Duodenal mucosa (tissue), 2 donors: ENCODE measurements around the gene APC2.
"Not testable (repeated sequence)": the region's sequence is repeated elsewhere in the genome, so short reads cannot be mapped to it uniquely, and the experiment has no call there.

Experiments
- H3K27ac ChIP-seq: one replicate; pipeline ENCODE4 v1.7.0; 2013; ENCODE audit warnings: low read depth, low read length
- H3K27me3 ChIP-seq, 2 donors: one replicate each; pipeline ENCODE4 v1.7.0; 2013; ENCODE audit warnings: low read length in 2 of 2, control low read depth in 1 of 2; ENCODE audit not compliant: insufficient read depth in 2 of 2, control insufficient read depth in 1 of 2
- H3K36me3 ChIP-seq, 2 donors: one replicate each; pipeline ENCODE4 v1.7.0; 2013; ENCODE audit warnings: low read length in 2 of 2, control low read depth in 1 of 2; ENCODE audit not compliant: insufficient read depth in 2 of 2, control insufficient read depth in 1 of 2
- H3K4me1 ChIP-seq, 2 donors: one replicate each; pipeline ENCODE4 v1.7.0; 2013; ENCODE audit warnings: low read length in 2 of 2, control low read depth in 1 of 2; ENCODE audit not compliant: insufficient read depth in 2 of 2, control insufficient read depth in 1 of 2
- H3K4me3 ChIP-seq, 2 donors: one replicate each; pipeline ENCODE4 v1.7.0; 2013; ENCODE audit warnings: low read length in 2 of 2, low read depth in 1 of 2
- H3K9ac ChIP-seq, 2 donors: one replicate each; pipeline ENCODE4 v1.7.0; 2013; ENCODE audit warnings: low read length in 2 of 2, low read depth in 1 of 2
- H3K9me3 ChIP-seq, 2 donors: one replicate each; pipeline ENCODE4 v1.7.0; 2013; ENCODE audit warnings: low read length in 2 of 2, control low read depth in 1 of 2; ENCODE audit not compliant: control insufficient read depth in 1 of 2

The APC2 gene

GRCh38 chr19:1417145-1417544, 32.8 kb upstream of the APC2 start:
- Histone ChIP-seq H3K4me1 (peaks cover 31 to 39% of the 10 kb centered on the region in 2 donors), H3K4me3 (no peak overlapping the region), H3K27me3 (no peaks in the 10 kb centered on the region), H3K27ac (no peak overlapping the region), H3K9ac (no peak overlapping the region), H3K9me3 (no peaks in the 10 kb centered on the region), H3K36me3 (peaks cover 23 to 61% of the 10 kb centered on the region in 2 donors)

GRCh38 chr19:1417681-1418495, 32.0 kb upstream of the APC2 start:
- Histone ChIP-seq H3K27me3 (no peaks in the 10 kb centered on the region), H3K4me1 (peaks cover 30 to 33% of the 10 kb centered on the region in 2 donors), H3K9me3 (no peaks in the 10 kb centered on the region), H3K27ac (no peak overlapping the region), H3K4me3 (no peak overlapping the region), H3K9ac (no peak overlapping the region), H3K36me3 (peaks cover 23 to 61% of the 10 kb centered on the region in 2 donors)

DNA sequence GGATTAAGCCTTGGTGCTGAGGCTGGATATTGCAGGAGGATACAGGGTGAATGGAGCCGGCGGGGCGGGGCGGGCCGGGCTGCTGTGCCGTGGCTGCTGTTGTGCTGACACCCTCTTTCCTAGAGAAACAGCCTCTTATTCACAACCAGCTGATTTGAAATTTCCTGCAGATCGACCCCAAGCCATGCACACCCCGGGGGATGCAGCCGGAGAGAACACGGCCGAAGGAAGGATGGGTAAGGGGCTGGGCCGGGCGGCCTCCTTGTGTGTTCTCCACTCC, 31.5 kb upstream of the APC2 start:
- no peaks in the 10 kb centered on the region for H3K9me3 ChIP-seq
- no peak overlapping the region for H3K9ac ChIP-seq
- H3K27me3 ChIP-seq = no peaks in the 10 kb centered on the region
- no peak overlapping the region for H3K4me3 ChIP-seq
- H3K4me1 ChIP-seq = peaks cover 29 to 30% of the 10 kb centered on the region in 2 donors
- H3K36me3 ChIP-seq = peaks cover 26 to 64% of the 10 kb centered on the region in 2 donors
- H3K27ac ChIP-seq = no peak overlapping the region

DNA sequence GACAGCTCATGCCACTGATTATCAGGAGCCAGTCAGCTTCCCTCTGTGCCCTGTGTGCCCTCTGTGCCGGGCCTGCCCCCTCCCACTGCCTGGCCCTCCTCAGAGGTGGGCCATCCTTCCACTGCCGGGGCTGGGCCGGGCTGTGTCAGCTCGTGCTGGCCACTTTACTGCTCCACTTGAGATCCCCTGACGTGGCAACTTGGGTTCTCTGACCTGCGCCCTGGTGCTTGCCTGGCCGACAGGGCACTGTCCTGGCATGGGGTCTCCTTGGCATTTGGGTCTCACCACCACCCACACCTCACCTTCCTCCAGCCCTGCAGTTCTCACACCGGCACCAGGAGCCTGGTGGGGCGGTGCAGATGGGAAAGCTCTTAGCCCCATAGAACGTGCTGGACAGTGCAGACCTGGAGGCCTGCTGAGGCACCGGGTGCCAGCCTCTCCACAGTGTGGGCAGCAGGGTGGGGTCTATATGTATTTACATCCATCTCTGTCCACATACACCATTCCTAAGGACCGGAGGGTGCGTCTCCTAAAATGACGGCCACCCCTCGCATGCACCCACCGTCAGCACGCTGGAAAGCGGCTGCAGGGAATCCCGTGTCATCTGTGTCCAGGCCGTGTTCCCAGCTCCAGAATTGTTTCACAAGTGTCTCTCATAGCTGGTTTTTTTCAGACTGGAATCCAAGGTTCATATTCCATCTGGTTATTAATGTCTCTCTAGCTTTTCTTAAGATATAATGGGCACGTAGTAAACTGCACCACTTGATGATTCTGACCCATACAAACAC, 30.8 kb upstream of the APC2 start:
- no peaks in the 10 kb centered on the region for H3K9me3 ChIP-seq
- no peak overlapping the region for H3K4me3 ChIP-seq
- no peak overlapping the region for H3K9ac ChIP-seq
- no peaks in the 10 kb centered on the region for H3K27me3 ChIP-seq
- H3K4me1 ChIP-seq = peaks cover 30 to 35% of the 10 kb centered on the region in 2 donors
- no peak overlapping the region for H3K27ac ChIP-seq
- H3K36me3 ChIP-seq = peaks cover 32 to 70% of the 10 kb centered on the region in 2 donors

GRCh38 chr19:1420085-1420484, 29.8 kb upstream of the APC2 start:
- not testable (repeated sequence) for H3K27me3 ChIP-seq, H3K9me3 ChIP-seq, H3K4me3 ChIP-seq, H3K9ac ChIP-seq, H3K27ac ChIP-seq
- H3K4me1 ChIP-seq = peaks cover 33 to 36% of the 10 kb centered on the region in 2 donors
- H3K36me3 ChIP-seq = peaks cover 34 to 77% of the 10 kb centered on the region in 2 donors

DNA sequence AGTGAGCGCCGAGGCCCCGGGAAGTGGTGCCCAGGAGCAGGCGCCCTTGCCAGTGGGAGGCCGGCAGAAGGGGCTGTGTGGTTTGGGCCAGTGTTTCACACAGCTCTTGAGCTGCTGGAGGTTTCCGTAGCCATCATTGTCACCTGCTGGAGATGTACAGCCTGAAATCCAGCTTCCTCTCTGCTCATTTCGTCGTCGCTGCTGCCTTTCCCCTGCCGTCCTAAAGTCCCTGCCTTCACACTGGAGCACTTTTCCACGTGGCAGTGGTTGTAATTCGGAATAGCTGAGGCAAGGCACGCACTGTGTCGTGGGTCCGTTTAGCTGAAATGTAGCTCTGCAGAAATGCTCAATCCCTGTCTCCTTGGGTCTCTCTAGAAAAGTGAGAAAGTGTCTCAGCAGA, 29.3 kb upstream of the APC2 start:
- Histone ChIP-seq H3K9me3 (no peaks in the 10 kb centered on the region), H3K36me3 (peaks cover 39 to 82% of the 10 kb centered on the region in 2 donors), H3K27ac (no peak overlapping the region), H3K27me3 (no peaks in the 10 kb centered on the region), H3K4me3 (no peak overlapping the region), H3K9ac (no peak overlapping the region), H3K4me1 (peaks cover 28 to 31% of the 10 kb centered on the region in 2 donors)

DNA sequence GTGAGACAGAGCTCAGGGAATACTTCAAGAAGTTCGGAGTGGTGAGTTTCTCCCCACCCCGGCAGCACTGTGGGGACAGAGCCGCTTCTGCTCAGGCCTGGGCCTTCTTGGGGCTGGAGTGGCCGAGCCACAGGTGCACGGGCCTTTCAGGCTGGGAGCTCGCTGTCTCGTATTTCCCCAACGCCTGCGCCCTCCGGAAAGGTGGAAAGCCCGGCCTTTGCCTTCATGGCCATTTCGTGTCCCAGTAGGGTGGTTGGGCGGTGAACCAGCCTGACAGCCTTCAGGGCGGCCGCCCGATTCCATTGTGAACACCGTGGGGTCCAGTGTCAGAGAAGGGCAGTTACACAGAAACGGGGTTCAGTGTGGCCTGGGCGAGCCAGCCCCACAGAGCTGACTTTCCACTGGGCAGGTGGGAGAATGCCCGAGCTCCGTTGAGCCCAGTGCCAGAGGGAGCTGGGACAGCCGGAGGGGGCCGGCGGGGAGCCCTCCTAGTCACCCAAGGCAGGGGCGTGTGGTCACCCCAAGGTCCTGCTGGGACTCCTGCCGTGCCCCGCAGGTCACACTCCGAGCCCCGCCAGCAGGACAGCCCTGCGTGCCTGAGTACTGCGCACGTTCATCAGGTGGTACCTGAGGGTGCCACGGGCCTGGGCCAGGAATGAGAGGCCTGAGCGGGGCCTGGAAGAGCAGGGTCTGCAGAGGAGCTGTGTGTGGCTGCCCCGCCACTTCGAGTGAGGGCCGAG, 28.5 kb upstream of the APC2 start:
- H3K27me3 ChIP-seq = no peaks in the 10 kb centered on the region
- no peaks in the 10 kb centered on the region for H3K9me3 ChIP-seq
- peaks cover 42 to 90% of the 10 kb centered on the region in 2 donors for H3K36me3 ChIP-seq
- H3K27ac ChIP-seq = no peak overlapping the region
- H3K4me1 ChIP-seq = peaks cover 20 to 23% of the 10 kb centered on the region in 2 donors
- no peak overlapping the region for H3K9ac ChIP-seq
- H3K4me3 ChIP-seq = no peak overlapping the region

- Histone ChIP-seq H3K4me1 (peaks cover 14 to 19% of the 10 kb centered on the region in 2 donors), H3K27ac (no peak overlapping the region), H3K36me3 (peaks cover 42 to 95% of the 10 kb centered on the region in 2 donors)
Observed at GRCh38 chr19:1421958-1422305, 28.0 kb upstream of the APC2 start.

GRCh38 chr19:1422360-1422759, 27.6 kb upstream of the APC2 start:
- Histone ChIP-seq H3K36me3 (peaks cover 42 to 95% of the 10 kb centered on the region in 2 donors), H3K27ac (no peak overlapping the region), H3K27me3 (no peaks in the 10 kb centered on the region), H3K4me3 (no peak overlapping the region), H3K9ac (no peak overlapping the region), H3K9me3 (no peaks in the 10 kb centered on the region), H3K4me1 (peaks cover 10 to 19% of the 10 kb centered on the region in 2 donors)

More at GRCh38 chr19:1421958-1422305, 28.0 kb upstream of the APC2 start:
- Histone ChIP-seq H3K9me3 (no peaks in the 10 kb centered on the region), H3K4me3 (no peak overlapping the region), H3K9ac (no peak overlapping the region), H3K27me3 (no peaks in the 10 kb centered on the region)

GRCh38 chr19:1422943-1423342, 27.0 kb upstream of the APC2 start:
- no peak overlapping the region for H3K9ac ChIP-seq
- no peak overlapping the region for H3K27ac ChIP-seq
- no peak overlapping the region for H3K4me3 ChIP-seq
- H3K27me3 ChIP-seq = no peaks in the 10 kb centered on the region
- H3K9me3 ChIP-seq = no peaks in the 10 kb centered on the region
- H3K4me1 ChIP-seq = peaks cover 7 to 15% of the 10 kb centered on the region in 2 donors
- H3K36me3 ChIP-seq = peaks cover 42 to 94% of the 10 kb centered on the region in 2 donors
